GF-D8 (cell line): ENCODE results near the gene ABCC1.
"Not testable (repeated sequence)": the region's sequence is repeated elsewhere in the genome, so short reads cannot be mapped to it uniquely, and the experiment has no call there.

Source experiments
- DNase-seq: peaks from one replicate; lab custom pipeline; 2025; lab: John Stamatoyannopoulos, UW

ABCC1 gene

DNA sequence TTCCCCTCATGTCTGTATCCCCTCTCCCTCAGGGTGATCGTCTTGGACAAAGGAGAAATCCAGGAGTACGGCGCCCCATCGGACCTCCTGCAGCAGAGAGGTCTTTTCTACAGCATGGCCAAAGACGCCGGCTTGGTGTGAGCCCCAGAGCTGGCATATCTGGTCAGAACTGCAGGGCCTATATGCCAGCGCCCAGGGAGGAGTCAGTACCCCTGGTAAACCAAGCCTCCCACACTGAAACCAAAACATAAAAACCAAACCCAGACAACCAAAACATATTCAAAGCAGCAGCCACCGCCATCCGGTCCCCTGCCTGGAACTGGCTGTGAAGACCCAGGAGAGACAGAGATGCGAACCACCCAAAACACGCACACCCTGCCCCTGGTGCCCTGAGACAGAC lies 191.7 kb downstream of the ABCC1 start:
- no peak for DNase-seq

DNA sequence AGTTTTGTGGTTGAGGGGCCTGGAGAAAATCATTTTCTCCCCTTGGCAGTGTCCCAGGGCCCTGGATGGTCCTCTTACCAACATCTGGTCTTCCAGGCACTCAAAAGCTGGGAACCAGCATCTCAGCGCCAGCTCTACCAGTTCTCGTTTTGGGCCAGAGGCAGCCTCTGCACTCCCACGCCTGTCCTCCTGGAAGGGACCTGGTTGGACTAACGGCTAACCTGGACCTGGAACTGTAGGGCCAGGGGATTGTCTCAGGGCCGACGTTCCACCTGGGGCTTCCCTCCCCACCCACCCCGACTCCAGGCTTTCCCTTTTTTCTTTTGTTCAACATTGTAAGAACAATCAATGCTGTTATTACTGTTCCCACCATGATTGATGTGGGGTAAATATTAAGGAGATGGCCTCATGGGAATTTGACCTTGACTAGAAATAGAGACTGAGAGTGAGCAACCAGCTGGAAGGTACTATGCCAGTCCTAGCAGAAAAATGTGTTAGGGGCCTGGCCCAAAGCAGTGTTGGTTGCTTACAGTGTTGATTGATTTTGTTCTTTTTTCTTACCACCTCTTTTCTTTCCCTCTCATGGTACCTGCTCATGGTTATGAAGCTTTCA lies 192.5 kb downstream of the ABCC1 start:
- DNase-seq: no peak

DNA sequence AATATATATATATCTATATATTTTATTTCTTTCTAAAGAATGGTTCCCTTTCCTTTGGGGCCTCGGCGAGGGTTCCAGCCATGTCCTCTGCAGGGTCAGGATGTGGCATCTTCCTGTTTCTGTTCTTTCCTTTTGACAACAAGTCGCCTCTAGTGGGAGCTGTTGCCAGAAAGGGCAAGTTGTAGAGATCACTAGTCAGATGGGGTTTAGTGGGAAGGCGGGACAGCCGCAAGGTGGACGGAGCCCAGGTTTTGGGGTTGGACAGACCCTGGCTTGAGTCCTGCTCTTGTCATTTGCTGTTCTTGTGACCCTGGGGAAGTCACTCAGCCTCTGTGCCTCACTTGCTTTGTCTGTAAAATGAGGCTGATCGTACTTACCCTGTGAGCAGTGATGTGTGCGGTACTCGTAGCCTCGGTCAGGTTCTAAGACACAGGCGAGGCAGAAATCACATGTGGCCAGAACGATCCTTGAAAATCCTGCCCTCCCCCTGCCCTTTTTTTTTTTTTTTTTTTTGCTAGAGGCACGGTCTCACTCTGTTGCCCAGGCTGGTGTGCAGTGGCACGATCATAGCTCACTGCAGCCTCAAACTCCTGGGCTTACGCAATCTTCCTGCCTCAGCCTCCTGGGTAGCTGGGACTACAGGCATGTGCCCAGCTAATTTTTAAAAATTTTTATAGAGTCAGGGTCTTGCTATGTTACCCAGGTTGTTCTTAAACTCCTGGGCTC lies 193.8 kb downstream of the ABCC1 start:
- DNase-seq: no peak

DNA sequence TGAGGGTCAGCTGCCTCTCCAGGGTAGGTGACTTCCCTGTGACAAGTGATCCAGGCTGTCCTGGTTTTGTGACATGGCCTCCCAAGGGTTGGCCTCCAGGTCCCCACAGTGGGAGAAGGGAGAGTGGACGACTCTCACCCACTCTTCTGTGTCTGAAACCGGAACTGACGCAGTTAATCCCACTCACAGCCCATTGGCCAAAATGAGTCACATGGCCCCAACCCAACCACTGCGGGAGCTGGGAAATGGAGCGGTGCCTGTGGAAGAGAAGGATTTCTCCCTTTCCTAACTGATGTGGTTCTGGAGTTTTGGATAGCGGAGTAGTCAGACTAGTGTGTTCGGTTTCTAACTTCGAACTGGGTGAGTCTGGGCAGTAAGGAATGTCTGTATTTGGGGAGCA lies 194.5 kb downstream of the ABCC1 start:
- DNase-seq: no peak

GRCh38 chr16:16144416-16144815 lies 195.0 kb downstream of the ABCC1 start:
- no peak for DNase-seq

- DNase-seq: no peak
Measured at GRCh38 chr16:16145286-16145685, 195.9 kb downstream of the ABCC1 start.

DNA sequence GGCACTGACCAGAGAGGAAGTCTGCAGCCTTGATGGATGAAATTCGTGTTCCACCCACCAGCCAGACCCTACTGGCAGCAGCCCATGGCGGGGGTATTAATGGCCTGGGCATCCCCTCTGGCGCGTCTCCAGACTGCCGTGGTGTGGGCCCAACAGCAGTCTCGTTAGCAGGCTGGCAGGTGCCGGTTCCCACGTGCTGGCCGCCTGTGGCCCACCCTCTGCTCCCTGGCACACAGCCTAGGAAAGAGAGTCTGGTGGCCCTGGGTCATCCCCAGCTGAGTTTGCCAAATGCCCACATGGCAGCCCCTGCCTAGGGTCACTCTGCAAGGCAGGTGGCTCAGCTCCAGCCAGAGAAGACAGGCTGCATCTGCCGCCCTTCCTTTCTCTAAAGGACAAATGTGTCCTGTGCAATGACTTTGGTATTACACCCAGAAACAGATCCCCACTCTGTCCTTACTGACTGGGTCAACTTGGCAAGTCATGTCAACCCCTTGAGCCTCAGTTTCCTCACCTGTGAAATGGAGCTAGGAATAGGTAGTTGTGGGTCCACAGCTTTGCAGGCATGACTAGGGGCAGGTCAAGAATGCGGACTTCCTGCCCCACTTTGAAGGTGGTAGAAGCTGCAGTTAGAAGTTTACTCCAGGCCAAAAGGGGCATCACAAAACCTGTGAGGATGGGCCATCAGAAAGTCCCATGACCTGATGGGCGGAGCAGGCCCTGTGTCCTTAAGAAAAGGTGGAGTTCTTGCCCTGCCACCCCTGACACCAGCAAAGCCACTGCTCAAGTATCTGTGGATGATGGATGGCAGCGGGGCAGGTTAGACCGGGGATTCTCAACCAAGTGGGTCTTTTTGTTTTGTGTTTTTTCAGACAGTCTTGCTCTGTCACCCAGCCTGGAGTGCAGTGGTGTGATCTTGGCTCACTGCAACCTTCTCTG lies 197.2 kb downstream of the ABCC1 start:
- DNase-seq: no peak

- DNase-seq: no peak
Measured at GRCh38 chr16:16147316-16147999, 198.0 kb downstream of the ABCC1 start.

DNA sequence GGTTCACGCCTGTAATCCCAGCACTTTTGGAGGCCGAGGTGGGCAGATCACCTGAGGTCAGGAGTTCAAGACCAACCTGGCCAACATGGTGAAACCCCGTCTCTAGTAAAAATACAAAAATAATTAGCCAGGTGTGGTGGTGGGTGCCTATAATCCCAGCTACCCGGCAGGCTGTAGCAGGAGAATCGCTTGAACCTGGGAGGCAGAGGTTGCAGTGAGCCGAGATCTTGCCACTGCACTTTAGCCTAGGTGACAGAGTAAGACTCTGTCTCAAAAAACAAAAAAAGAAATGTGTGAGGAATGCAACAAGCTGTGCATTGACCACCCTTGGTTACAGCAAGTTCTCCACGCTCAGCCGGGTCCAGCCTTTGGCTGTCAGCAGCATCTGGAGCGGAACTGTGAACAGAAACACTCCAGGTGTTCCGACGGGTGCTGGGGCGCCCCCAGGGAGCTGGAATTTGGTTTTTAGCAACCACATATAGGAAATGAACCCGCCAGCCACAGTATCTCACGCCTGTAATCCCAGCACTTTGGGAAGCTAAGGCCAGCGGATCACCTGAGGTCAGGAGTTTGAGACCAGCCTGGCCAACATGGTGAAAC lies 198.7 kb downstream of the ABCC1 start:
- not testable (repeated sequence) for DNase-seq

DNA sequence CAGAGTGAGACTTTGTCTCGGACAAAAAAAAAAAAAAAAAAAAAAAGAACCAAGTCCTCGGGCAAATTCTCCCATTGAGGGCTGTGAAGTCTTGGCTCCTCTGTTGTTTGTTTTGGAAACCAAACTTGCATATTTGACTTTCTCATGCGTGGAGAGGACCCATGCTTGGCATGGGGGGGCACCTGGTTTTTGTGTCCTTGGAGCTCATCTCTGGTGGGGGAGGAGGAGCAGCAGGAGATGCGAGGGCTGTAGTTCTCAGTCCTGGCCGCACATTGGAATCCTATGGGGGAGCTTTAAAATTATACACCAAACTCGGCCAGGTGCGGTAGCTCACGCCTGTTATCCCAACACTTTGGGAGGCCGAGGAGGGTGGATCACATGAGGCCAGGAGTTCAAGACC lies 199.3 kb downstream of the ABCC1 start:
- no peak for DNase-seq

- no peak for DNase-seq
Measured at GRCh38 chr16:16149710-16150116, 200.3 kb downstream of the ABCC1 start.

DNA sequence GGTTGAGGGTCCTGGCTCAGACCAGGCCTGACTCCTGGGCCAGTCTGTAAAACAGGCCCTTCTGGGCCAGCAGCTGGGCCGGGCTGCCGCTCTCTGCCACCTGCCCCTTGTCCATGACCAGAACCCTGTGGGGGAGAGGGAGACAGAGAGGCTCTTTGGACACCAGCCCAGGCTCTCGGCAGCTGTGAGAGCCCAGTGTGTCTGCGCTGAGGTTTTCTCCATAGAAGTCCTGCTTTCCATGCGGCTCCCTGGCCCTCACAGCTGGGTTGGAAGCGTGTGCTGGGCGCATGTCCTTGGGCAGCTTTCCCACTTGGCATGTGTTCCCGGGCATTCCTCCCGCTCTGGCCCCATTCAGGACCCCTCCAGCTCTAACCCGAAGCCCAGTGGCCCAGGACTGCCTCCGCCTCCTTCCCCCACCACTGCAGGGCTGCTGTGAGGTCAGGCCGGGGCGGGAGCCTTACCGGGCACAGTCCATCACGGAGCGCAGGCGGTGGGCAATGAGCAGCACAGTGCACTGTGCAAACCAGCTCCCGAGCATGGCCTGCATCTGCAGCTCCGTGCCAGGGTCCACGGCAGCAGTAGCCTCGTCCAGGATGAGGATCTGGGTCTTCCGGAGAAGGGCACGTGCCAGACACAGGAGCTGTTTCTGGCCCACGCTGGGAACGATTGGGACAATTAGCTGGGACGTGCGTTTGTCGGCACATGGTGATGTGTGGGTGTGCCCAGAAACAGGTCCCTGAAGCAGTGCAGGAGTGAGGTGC lies 200.9 kb downstream of the ABCC1 start:
- no peak for DNase-seq

DNA sequence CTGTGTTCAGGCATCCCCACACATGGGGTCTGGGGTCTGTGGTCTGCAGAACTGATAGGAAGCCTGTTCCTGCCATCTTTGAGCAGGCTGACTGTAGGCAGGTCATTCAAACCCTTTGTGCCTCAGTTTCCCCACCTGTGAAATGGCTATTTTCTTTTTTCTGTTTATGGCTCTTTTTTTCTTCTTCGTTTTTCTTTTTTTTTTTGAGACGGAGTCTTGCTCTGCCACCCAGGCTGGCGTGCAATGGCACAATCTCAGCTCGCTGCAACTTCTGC lies 201.4 kb downstream of the ABCC1 start:
- DNase-seq: no peak

GRCh38 chr16:16151315-16151714 lies 201.9 kb downstream of the ABCC1 start:
- no peak for DNase-seq

DNA sequence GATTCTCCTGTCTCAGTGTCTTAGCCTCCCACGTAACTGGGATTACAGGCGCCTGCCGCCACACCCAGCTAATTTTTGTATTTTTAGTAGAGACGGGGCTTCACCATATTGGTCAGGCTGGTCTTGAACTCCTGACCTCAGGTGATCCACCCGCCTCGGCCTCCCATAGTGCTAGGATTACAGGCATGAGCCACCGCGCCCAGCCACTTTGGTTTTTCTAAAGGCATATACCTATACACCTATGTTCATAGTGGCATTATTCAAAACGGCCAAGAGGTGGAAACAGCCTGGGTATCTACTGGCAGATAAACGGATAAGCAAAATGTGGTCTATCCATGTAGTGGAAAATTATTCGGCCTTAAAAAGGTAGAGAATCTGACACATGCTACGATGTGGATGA lies 203.6 kb downstream of the ABCC1 start:
- not testable (repeated sequence) for DNase-seq

DNA sequence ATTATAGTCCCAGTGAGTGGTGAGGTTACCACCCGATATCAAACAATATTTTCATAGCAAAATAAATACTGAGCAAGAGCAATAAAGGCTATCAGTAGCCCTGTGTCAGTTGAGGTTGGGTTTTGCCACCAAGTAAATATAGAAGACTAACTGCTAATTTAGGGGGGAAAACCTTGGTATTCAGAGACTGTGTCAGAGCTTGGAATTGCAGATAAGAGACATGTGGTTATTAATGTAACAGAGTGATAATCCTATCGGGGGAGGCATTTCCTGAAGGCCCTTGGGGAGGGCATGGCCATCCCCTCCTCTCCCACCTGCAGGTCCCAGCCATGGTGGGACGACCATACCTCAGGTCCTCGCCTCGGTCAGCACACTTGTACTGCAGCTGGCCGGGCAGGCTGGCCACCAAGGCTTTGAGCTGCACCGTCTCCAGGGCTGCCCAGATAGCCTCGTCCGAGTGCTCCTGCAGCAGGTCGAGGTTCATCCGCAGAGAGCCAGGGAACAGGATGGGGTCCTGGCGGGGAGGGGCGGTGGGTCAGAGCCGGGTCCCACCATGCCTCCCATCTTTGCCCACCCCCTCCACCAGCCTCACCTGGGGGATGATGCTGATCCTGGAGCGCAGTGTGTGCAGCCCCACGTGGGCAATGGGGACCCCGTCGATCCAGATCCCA lies 205.0 kb downstream of the ABCC1 start:
- no peak for DNase-seq

DNA sequence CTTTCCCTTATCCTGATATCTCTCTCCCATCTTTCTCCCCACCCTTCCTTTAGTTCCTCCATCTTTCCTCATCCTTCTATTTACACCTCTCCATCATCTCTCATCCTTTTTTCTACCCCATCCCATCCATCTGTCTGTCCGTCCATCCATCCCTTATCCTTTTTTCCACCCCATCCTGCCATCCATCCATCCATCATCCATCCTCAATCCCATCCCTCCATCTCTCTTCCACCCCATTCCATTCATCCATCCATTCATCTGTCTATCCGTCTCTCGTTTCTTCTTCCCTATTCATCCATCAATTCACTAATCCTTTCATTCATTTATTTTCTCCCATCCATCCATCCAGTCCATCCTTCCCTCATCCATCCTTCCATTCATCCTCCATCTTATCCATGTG lies 205.8 kb downstream of the ABCC1 start:
- DNase-seq: no peak

GRCh38 chr16:16157166-16157565 lies 207.8 kb downstream of the ABCC1 start:
- no peak for DNase-seq

DNA sequence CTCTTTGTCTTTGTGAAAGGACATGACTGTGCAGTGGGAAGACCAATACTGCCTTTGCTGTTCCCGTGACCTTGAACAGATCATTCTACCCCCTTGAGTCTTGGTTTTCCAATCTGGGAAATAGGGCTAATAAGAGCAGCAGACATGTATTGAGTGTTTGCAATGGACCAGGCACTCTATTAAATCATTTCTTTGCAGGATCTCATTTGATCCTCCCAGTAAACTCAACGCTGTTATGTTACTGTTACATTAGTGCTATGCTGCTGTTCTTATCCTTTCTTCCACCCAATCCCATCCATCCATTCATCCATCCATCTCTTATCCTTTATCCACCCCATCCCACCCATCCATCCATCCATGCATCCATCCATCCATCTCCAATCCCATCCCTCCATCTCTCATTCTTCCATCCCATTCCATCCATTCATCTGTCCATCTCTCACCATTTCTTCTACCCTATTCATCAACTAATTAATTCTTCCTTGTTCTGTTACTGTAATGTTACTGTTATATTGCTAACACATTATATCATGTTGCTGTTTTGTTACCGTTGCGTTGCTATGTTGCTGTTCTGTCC lies 208.8 kb downstream of the ABCC1 start:
- DNase-seq: no peak

DNA sequence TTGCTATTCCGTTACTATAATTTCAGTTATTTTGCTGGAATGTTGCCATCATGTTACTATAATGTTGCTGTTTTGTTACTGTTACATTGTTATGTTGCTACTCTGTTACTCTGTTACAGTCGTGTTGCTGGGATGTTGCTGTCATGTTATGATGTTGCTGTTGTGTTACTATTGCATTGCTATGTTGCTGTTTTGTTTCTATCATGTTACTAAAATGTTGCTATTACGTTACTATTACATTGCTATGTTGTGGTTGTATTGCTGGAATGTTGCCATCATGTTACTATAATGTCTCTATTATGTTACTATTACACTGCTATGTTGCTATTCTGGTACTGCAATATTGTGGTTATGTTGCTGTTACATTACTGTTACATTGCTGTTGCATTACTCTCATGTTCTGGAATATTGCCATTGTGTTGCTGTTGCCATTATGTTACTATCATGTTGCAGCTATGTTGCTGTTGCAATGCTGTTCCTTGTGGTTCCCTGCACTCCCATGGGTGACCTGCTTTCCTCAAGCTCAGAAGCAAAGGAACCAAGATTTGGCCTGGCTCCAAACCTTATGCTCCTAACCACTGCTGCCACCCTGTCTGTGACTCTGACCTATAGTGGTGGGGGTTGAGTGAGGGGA lies 209.4 kb downstream of the ABCC1 start:
- DNase-seq: no peak
